Pancreas (tissue), 10 donors: ENCODE results near the gene PCNX1. TPM values are rescaled to one million over a fixed set of nuclear protein-coding genes. Genes with fewer than 3 reads are reported as not detected.

Experiments
- ATAC-seq, 4 donors: fragments of 200-7000 bp; cut with Tn5 transposase; one replicate each; pipeline versions ENCODE4 v1.8.0 to v1.9.1; 2020; ENCODE audit warnings: mild to moderate bottlenecking in 4 of 4, moderate library complexity in 4 of 4
- DNase-seq, 6 donors: peaks; one replicate each; pipeline ENCODE4 v3.0.0-alpha.2; 2020
- FAIRE-seq: peaks from 2 replicates; lab custom pipeline; 2012; peaks lifted over from hg19 to GRCh38; lab: Jason Lieb, UNC
- H3K27ac ChIP-seq, 4 donors: fragments of 200-600 bp; sonication (generic); 1 replicate in 3 of 4; 2 replicates in 1 of 4; pipeline versions ENCODE4 v1.5.0 to v1.8.0; 2020
- H3K27me3 ChIP-seq, 4 donors: fragments of 200-600 bp; one replicate each; pipeline ENCODE4 v1.8.0; 2021
- H3K36me3 ChIP-seq, 3 donors: fragments of 200-600 bp; sonication (generic) in 1 of 3; one replicate each; pipeline versions ENCODE4 v1.5.0 to v1.8.0; 2020 to 2021
- H3K4me1 ChIP-seq, 3 donors: fragments of 200-600 bp; one replicate each; pipeline ENCODE4 v1.8.0; 2021
- H3K4me3 ChIP-seq, 4 donors: fragments of 200-600 bp; sonication (generic) in 2 of 4; one replicate each; pipeline versions ENCODE4 v1.5.0 to v1.8.0; 2020 to 2021
- H3K9me3 ChIP-seq, 4 donors: fragments of 200-600 bp; one replicate each; pipeline ENCODE4 v1.8.0; 2021
- CTCF ChIP-seq, 4 donors: fragments of 200-600 bp; sonication (generic) in 3 of 4; IDR thresholded peaks; one replicate each; pipeline versions ENCODE4 v1.5.0 to v1.8.0; 2021; ENCODE audit warnings: antibody characterized with exemption in 4 of 4
- WGBS, 2 donors: extraction: QIAGEN DNeasy Blood & Tissue Kit; methylation state at CpG; one replicate each; pipeline ENCODE4 v1.1.7; 2013; 5-methylcytosine and 5-hydroxymethylcytosine counted together
- intact Hi-C, 3 donors: fragments of 100-400 bp; cut with DNase I; formaldehyde crosslinking; loops; one replicate each; pipeline versions ENCODE4 v1.11.1 to v1.14.2; 2022
- polyA plus RNA-seq, 2 donors: library from polyadenylated mRNA; stranded (reverse); fragments of 200-250 nt; gene quantifications; one replicate each; pipeline ENCODE4 v1.2.3, GENCODE V29; 2013
- total RNA-seq, 6 donors: library from RNA; stranded (reverse); fragmentation: NEBNext Ultra II Directional in 4 of 6; extraction: Animal tissue kit (Norgen Biotek cat#: 25700) in 4 of 6; gene quantifications; one replicate each; pipeline versions ENCODE4 v1.2.1 to v1.2.4, GENCODE V29; 2021 to 2023
- donor health status: healthy with polysubstance abuse.
- donor health status: DM: no; HTN: no; CAD: no; lungs with moderate emphysema.
- donor health status: DM: no; HTN: no; CAD: no.
- donor health status: control.
- donor health status: control.
- donor health status: Bipolar disorder and iron deficiency.
- donor health status: DM: yes; HTN: yes; CAD: no.
- donor health status: DM: no; HTN: no; CAD: no.
- donor health status: DM: no; HTN: no; CAD: no.
- donor health status: DM: yes; HTN: yes; CAD: no.

Gene PCNX1
- total and polyA plus RNA-seq, 8 donors = 5.0 to 28.7 (median 14.7) TPM

- H3K4me1 ChIP-seq = no peaks in the 10 kb centered on the region
- FAIRE-seq (no peak), ATAC-seq (no peak), DNase-seq (no peak)
- no peaks in the 10 kb centered on the region for H3K27me3 ChIP-seq
- intact Hi-C loops = no loop called here
- WGBS, 2 donors = 96% methylated on average over 3 of the region's 3 CpGs
- H3K27ac ChIP-seq = no peak overlapping the region
- no peaks in the 10 kb centered on the region for H3K9me3 ChIP-seq
- TF ChIP-seq CTCF (IDR thresholded peaks at IDR 0.05) = no peak
- H3K36me3 ChIP-seq = peaks cover 0 to 20% (median 4%) of the 10 kb centered on the region in 3 donors
- H3K4me3 ChIP-seq = no peak overlapping the region
These were observed 147.4 kb downstream of the PCNX1 start for GRCh38 chr14:71054706-71055105.

GRCh38 chr14:71056168-71056567 is 148.9 kb downstream of the PCNX1 start:
- WGBS, 2 donors = 97 to 99% methylated on average over 1 of the region's 1 CpG
- ATAC-seq = no peak
- peaks cover 0 to 31% (median 5%) of the 10 kb centered on the region in 3 donors for H3K36me3 ChIP-seq
- H3K27me3 ChIP-seq = no peaks in the 10 kb centered on the region
- H3K27ac ChIP-seq = no peak overlapping the region
- TF ChIP-seq CTCF (IDR thresholded peaks at IDR 0.05) = no peak
- H3K4me3 ChIP-seq = no peak overlapping the region
- H3K9me3 ChIP-seq = no peaks in the 10 kb centered on the region
- intact Hi-C loops = no loop called here
- no peaks in the 10 kb centered on the region for H3K4me1 ChIP-seq
- no peak for FAIRE-seq
- DNase-seq = no peak

GRCh38 chr14:71060274-71060673 is 153.0 kb downstream of the PCNX1 start:
- Histone ChIP-seq H3K36me3 (peaks cover 0 to 31% (median 5%) of the 10 kb centered on the region in 3 donors), H3K9me3 (no peaks in the 10 kb centered on the region), H3K27ac (no peak overlapping the region), H3K4me1 (no peaks in the 10 kb centered on the region), H3K4me3 (no peak overlapping the region), H3K27me3 (no peaks in the 10 kb centered on the region)
- WGBS, 2 donors = 54 to 63% methylated on average over 2 of the region's 2 CpGs
- FAIRE-seq (no peak), DNase-seq (no peak), ATAC-seq (no peak)
- intact Hi-C loops = no loop called here
- no peak for TF ChIP-seq CTCF (IDR thresholded peaks at IDR 0.05)

- no peak for ATAC-seq
- DNase-seq = no peak
- Histone ChIP-seq H3K4me3 (no peak overlapping the region), H3K9me3 (no peaks in the 10 kb centered on the region), H3K36me3 (peaks cover 0 to 31% (median 5%) of the 10 kb centered on the region in 3 donors), H3K27me3 (no peaks in the 10 kb centered on the region), H3K4me1 (no peaks in the 10 kb centered on the region), H3K27ac (no peak overlapping the region)
- no peak for TF ChIP-seq CTCF (IDR thresholded peaks at IDR 0.05)
- intact Hi-C loops = no loop called here
- 57 to 59% methylated on average over 2 of the region's 2 CpGs for WGBS, 2 donors
- FAIRE-seq = no peak
These were observed 153.7 kb downstream of the PCNX1 start for GRCh38 chr14:71060825-71061455.

- ATAC-seq (no peak), FAIRE-seq (no peak), DNase-seq (no peak)
- H3K4me3 ChIP-seq = no peak overlapping the region
- H3K4me1 ChIP-seq = no peaks in the 10 kb centered on the region
- no peaks in the 10 kb centered on the region for H3K27me3 ChIP-seq
- H3K9me3 ChIP-seq = no peaks in the 10 kb centered on the region
- intact Hi-C loops = no loop called here
- WGBS, 2 donors = 94 to 98% methylated on average over 1 of the region's 1 CpG
- no peak for TF ChIP-seq CTCF (IDR thresholded peaks at IDR 0.05)
- peaks cover 0 to 31% (median 5%) of the 10 kb centered on the region in 3 donors for H3K36me3 ChIP-seq
- no peak overlapping the region for H3K27ac ChIP-seq
These were observed 154.2 kb downstream of the PCNX1 start for GRCh38 chr14:71061458-71061857.
